Small intestine (tissue), 7 donors: ENCODE data around the gene TCHHL1. TPM values are rescaled to one million over a fixed set of nuclear protein-coding genes. Genes with fewer than 3 reads are reported as not detected.

Source experiments
- DNase-seq, 2 donors: peaks; one replicate each; pipeline versions ENCODE4 v3.0.0 to v3.0.0-alpha.2; 2013
- FAIRE-seq: peaks from 2 replicates; lab custom pipeline; 2012; peaks lifted over from hg19 to GRCh38; lab: Jason Lieb, UNC
- H3K27ac ChIP-seq, 3 donors: one replicate each; pipeline ENCODE4 v1.5.1; 2013; ENCODE audit warnings: low read length in 2 of 3, mild to moderate bottlenecking in 2 of 3, control low read depth in 1 of 3, inconsistent platforms in 1 of 3, low read depth in 1 of 3, moderate library complexity in 1 of 3
- H3K27me3 ChIP-seq, 3 donors: one replicate each; pipeline ENCODE4 v1.6.1; 2013; ENCODE audit warnings: low read length in 3 of 3, inconsistent platforms in 1 of 3; ENCODE audit not compliant: control insufficient read depth in 3 of 3, insufficient read depth in 3 of 3
- H3K36me3 ChIP-seq, 3 donors: one replicate each; pipeline ENCODE4 v1.6.1; 2013; ENCODE audit warnings: low read length in 3 of 3, inconsistent platforms in 1 of 3, low read depth in 1 of 3, mild to moderate bottlenecking in 1 of 3, moderate library complexity in 1 of 3; ENCODE audit not compliant: control insufficient read depth in 3 of 3, insufficient read depth in 2 of 3
- H3K4me1 ChIP-seq, 3 donors: one replicate each; pipeline ENCODE4 v1.6.1; 2013; ENCODE audit warnings: low read length in 2 of 3, inconsistent platforms in 1 of 3, low read depth in 1 of 3, mild to moderate bottlenecking in 1 of 3, moderate library complexity in 1 of 3; ENCODE audit not compliant: control insufficient read depth in 3 of 3, insufficient read depth in 2 of 3
- H3K4me3 ChIP-seq, 3 donors: one replicate each; pipeline ENCODE4 v1.5.1; 2013; ENCODE audit warnings: low read length in 3 of 3, control low read depth in 1 of 3, inconsistent platforms in 1 of 3, low read depth in 1 of 3, mild to moderate bottlenecking in 1 of 3, moderate library complexity in 1 of 3
- H3K9me3 ChIP-seq, 2 donors: one replicate each; pipeline ENCODE4 v1.6.1; 2013; ENCODE audit warnings: low read depth in 1 of 2, low read length in 1 of 2; ENCODE audit not compliant: control insufficient read depth in 2 of 2, insufficient read depth in 1 of 2
- WGBS, 3 donors: extraction: QIAGEN DNeasy Blood & Tissue Kit; methylation state at CpG; one replicate each; pipeline ENCODE4 v1.1.7; 2013; 5-methylcytosine and 5-hydroxymethylcytosine counted together
- polyA plus RNA-seq, 4 donors: library from polyadenylated mRNA; stranded (reverse) in 3 of 4; unstranded in 1 of 4; fragments of 200-250 nt in 3 of 4; fragments of 120-200 nt in 1 of 4; gene quantifications; one replicate each; pipeline versions ENCODE4 v1.2.1 to v1.2.3, GENCODE V29; 2013
- donor health status: healthy with polysubstance abuse.
- donor health status: control.
- donor health status: control.
- donor health status: Bipolar disorder and iron deficiency.
- donor health status: healthy.

The TCHHL1 gene
- polyA plus RNA-seq, 4 donors = not detected

DNA sequence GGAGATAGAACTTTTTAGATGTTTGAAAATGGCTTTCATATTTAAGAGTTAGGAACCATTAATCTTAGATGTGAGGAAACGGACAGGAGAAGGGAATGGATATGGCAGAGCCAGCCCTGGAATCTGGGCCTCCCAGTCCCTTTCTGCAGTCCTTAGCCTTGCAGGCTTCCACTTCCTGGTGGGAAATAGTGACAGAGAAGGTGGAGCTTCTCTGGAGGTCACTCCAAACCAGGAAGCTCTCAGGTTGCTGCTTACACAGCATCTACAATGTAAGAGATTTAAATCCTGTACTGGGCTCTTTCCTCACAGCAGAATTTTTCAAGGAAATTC, 54.6 kb downstream of the TCHHL1 start:
- FAIRE-seq = no peak
- H3K4me1 ChIP-seq = peaks cover 0 to 25% (median 8%) of the 10 kb centered on the region in 3 donors
- H3K4me3 ChIP-seq = peak overlapping the region in 2 of 3 donors; percentile 2 to 79
- DNase-seq = no peak
- peak overlapping the region; percentile 76 to 98 (median 86) for H3K27ac ChIP-seq
- WGBS, 3 donors = 55 to 61% (median 57%) methylated on average over 1 of the region's 1 CpG
- no peaks in the 10 kb centered on the region for H3K9me3 ChIP-seq
- H3K36me3 ChIP-seq = peaks cover 10 to 19% (median 11%) of the 10 kb centered on the region in 3 donors
- H3K27me3 ChIP-seq = no peaks in the 10 kb centered on the region

Other genes with a start within 250 kb of the TCHHL1 start
- under 1 TPM in 2 of 4 donors, not detected in 2; 0.46 to 0.62 TPM for gene C2CD4D, start 249.2 kb downstream of the TCHHL1 start, polyA plus RNA-seq
- gene THEM5, start 235.4 kb downstream of the TCHHL1 start, polyA plus RNA-seq = under 1 TPM in 1 of 4 donors, not detected in 3; 0.32 TPM
- 10 to 100 TPM in 2 of 4 donors, 1 to 10 TPM in 2; 5.7 to 36.3 (median 9.4) TPM for gene THEM4, start 179.6 kb downstream of the TCHHL1 start, polyA plus RNA-seq
- 1,000 to 10,000 TPM in 2 of 4 donors, 100 to 1,000 TPM in 2; 547 to 1,355 (median 1,106) TPM for gene S100A10, start 95.2 kb downstream of the TCHHL1 start, polyA plus RNA-seq
- gene S100A11, start 52.1 kb downstream of the TCHHL1 start, polyA plus RNA-seq = 100 to 1,000 TPM; 237 to 551 (median 408) TPM
- gene TCHH, start 26.4 kb upstream of the TCHHL1 start, polyA plus RNA-seq = under 1 TPM in 2 of 4 donors, not detected in 2; 0.12 to 0.27 TPM
- gene RPTN, start 70.2 kb upstream of the TCHHL1 start, polyA plus RNA-seq = not detected
- under 1 TPM in 2 of 4 donors, not detected in 2; under 0.01 to 0.13 TPM for gene HRNR, start 135.1 kb upstream of the TCHHL1 start, polyA plus RNA-seq
- under 1 TPM in 2 of 4 donors, not detected in 2; 0.01 to 0.50 TPM for gene FLG, start 236.2 kb upstream of the TCHHL1 start, polyA plus RNA-seq